OCI-LY1 (cell line): Measurements from ENCODE around the gene TCAIM.
A peak's percentile ranks its signal among the peaks of the same experiment; 100 is the strongest.

Source experiments
- H2AFZ ChIP-seq: fragments of 200-600 bp; sonication (generic), shearing (Covaris generic); 2 replicates; pipeline ENCODE4 v1.6.0; 2014; ENCODE audit warnings: antibody characterized with exemption, mild to moderate bottlenecking, low read length
- H3F3A ChIP-seq: fragments of 200-600 bp; sonication (generic), shearing (Covaris generic); 2 replicates; pipeline ENCODE4 v1.6.0; 2014; ENCODE audit warnings: mild to moderate bottlenecking, antibody characterized with exemption, low read length, moderate library complexity; ENCODE audit not compliant: insufficient read depth
- H3K27ac ChIP-seq: fragments of 200-600 bp; sonication (generic); 2 replicates; pipeline ENCODE4 v1.5.1; 2014; ENCODE audit warnings: low read length, mixed run types, mild to moderate bottlenecking, low read depth; ENCODE audit not compliant: poor library complexity, severe bottlenecking
- H3K27me3 ChIP-seq: fragments of 200-600 bp; sonication (generic); 2 replicates; pipeline ENCODE4 v1.6.0; 2014; ENCODE audit warnings: antibody characterized with exemption, mild to moderate bottlenecking, low read length, moderate library complexity; ENCODE audit not compliant: insufficient read depth
- H3K36me3 ChIP-seq: fragments of 200-600 bp; sonication (generic); 2 replicates; pipeline ENCODE4 v1.6.1; 2014; ENCODE audit warnings: mild to moderate bottlenecking, antibody characterized with exemption, low read length, moderate library complexity, mixed read lengths; ENCODE audit not compliant: insufficient read depth
- H3K4me1 ChIP-seq: fragments of 200-600 bp; sonication (generic); 2 replicates; pipeline ENCODE4 v1.5.1; 2014; ENCODE audit warnings: mild to moderate bottlenecking, low read length, moderate library complexity; ENCODE audit not compliant: insufficient read depth, severe bottlenecking
- H3K4me2 ChIP-seq: fragments of 200-600 bp; sonication (generic), shearing (Covaris generic); 2 replicates; pipeline ENCODE4 v1.6.1; 2014; ENCODE audit warnings: low read length
- H3K4me3 ChIP-seq: fragments of 200-600 bp; sonication (generic); 2 replicates; pipeline ENCODE4 v1.5.1; 2014; ENCODE audit warnings: low read length, low read depth, mild to moderate bottlenecking, mixed read lengths; ENCODE audit not compliant: poor library complexity, severe bottlenecking
- H3K79me2 ChIP-seq: fragments of 200-600 bp; shearing (Covaris generic); 2 replicates; pipeline ENCODE4 v1.6.1; 2016; ENCODE audit warnings: mixed run types, low read length, mixed read lengths; ENCODE audit not compliant: insufficient read depth
- H3K9ac ChIP-seq: fragments of 200-600 bp; sonication (generic), shearing (Covaris generic); 2 replicates; pipeline ENCODE4 v1.6.1; 2014; ENCODE audit warnings: mild to moderate bottlenecking, low read length, mixed read lengths
- H3K9me2 ChIP-seq: fragments of 200-600 bp; sonication (generic), shearing (Covaris generic); 2 replicates; pipeline ENCODE4 v1.6.1; 2014; ENCODE audit warnings: low read depth, mild to moderate bottlenecking, low read length, mixed read lengths
- H3K9me3 ChIP-seq: fragments of 200-600 bp; shearing (Covaris generic); 2 replicates; pipeline ENCODE4 v1.6.1; 2014; ENCODE audit warnings: low read length, mixed read lengths
- H4K20me1 ChIP-seq: fragments of 200-600 bp; sonication (generic), shearing (Covaris generic); 2 replicates; pipeline ENCODE4 v1.6.0; 2016; ENCODE audit warnings: mild to moderate bottlenecking, low read length; ENCODE audit not compliant: insufficient read depth
- EZH2 ChIP-seq: fragments of 200-600 bp; sonication (generic), shearing (Covaris generic); IDR thresholded peaks from 2 replicates; pipeline ENCODE4 v1.8.0; 2017; ENCODE audit warnings: borderline replicate concordance, mixed run types, mild to moderate bottlenecking, antibody characterized with exemption, low read length, moderate library complexity, mixed read lengths
- TF ChIP-seq, protein P1 (sequence below): fragments of 200-600 bp; sonication (generic), shearing (Covaris generic); IDR thresholded peaks from 2 replicates; pipeline ENCODE4 v1.5.1; 2017; ENCODE audit warnings: mild to moderate bottlenecking, antibody characterized with exemption, low read length, moderate library complexity, mixed read lengths

The TCAIM gene, protein sequence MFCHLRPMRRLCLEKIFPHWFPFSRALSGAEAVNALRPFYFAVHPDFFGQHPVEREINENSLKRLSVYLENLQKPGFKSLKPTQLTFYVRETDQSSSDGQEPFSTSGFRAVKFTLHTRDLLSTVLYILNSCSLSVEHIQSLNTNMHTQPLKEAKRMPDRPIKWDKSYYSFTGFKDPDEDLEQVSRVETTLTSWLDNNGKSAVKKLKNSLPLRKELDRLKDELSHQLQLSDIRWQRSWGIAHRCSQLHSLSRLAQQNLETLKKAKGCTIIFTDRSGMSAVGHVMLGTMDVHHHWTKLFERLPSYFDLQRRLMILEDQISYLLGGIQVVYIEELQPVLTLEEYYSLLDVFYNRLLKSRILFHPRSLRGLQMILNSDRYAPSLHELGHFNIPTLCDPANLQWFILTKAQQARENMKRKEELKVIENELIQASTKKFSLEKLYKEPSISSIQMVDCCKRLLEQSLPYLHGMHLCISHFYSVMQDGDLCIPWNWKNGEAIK

DNA sequence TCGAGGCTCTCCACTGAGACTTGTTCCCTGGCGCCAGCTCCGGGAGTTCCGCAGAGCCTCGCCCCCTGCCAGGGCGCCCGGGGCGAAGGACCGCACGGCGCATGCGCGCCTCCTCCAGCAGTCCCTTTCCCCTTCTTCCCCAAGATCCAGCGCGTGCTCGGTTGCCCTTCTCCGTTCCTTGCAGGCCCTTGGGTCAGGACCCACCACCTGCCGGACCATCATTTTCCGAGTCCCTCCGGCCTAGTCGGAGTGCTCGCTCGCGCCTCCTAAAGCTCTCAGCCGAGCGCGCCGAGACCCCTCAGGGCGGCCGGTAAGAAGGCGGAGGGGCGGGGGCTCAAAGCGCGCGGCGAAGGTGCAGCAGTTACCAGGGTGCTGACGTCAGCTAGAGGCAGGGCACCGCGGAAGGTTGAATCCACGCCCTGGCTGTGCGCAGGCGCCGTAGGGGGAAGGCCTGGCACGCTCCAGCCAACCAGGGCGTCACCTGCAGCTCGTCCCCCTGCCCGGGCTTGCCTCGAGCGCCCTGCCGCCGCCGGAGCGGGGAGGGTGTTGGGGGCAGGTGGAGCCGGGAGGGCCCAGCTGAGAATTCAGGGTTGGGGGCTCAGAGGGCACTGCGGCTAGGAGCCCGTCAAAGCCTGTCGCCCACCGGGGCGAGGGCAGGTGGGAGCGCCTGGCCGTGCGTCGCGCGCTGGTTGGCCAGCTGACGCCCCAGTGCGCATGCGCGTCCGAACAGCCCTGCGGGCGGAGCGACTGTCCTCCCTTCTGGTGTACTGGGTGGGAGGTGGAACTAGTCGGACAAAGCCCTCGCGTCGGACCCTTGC, at the start of gene TCAIM:
TSS of gene TCAIM (plus strand) at position 757 of the 818 bp plus-strand sequence. CDS start 16,017 bp downstream, outside the sequence.
- H3K27ac ChIP-seq = peak within 1 kb of the TSS; percentile 67

DNA sequence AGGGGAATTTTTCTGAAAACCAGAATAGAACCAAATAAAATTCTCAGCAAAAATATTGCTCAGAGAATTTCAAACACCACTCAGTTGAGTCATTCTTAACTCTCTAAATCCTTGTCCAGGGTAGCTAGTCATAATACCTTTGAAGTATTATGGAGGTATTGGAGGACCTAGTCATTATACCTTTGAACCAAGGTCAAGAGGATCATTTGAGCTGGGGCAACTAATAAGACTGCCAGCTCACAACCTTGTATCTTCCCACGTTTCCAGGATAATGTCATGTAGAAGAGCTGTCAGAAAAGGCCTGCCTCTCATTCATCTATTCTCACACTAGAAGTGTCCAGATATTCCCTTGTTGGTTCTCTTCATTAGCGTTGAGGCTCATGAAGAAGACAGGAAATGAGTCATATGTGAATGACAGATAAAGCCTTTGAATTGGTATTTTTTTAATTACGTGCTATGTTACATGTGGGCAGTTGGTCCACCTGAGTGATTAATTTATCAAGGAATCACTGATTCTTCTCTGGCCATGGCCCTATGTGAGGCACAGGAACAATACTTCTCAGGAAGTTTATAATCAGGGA, 48.6 kb upstream of the TCAIM start:
- Histone ChIP-seq H2AFZ (no peak overlapping the region), H3K9me3 (no peaks in the 10 kb centered on the region), H3K27me3 (no peaks in the 10 kb centered on the region), H3K27ac (no peak overlapping the region), H3K79me2 (no peaks in the 10 kb centered on the region), H3F3A (no peaks in the 10 kb centered on the region), H3K9ac (no peak overlapping the region), H3K4me1 (no peaks in the 10 kb centered on the region), H3K36me3 (no peaks in the 10 kb centered on the region), H4K20me1 (no peaks in the 10 kb centered on the region), H3K4me3 (no peak overlapping the region), H3K9me2 (no peaks in the 10 kb centered on the region), H3K4me2 (no peak overlapping the region)
- TF ChIP-seq, protein P1, sequence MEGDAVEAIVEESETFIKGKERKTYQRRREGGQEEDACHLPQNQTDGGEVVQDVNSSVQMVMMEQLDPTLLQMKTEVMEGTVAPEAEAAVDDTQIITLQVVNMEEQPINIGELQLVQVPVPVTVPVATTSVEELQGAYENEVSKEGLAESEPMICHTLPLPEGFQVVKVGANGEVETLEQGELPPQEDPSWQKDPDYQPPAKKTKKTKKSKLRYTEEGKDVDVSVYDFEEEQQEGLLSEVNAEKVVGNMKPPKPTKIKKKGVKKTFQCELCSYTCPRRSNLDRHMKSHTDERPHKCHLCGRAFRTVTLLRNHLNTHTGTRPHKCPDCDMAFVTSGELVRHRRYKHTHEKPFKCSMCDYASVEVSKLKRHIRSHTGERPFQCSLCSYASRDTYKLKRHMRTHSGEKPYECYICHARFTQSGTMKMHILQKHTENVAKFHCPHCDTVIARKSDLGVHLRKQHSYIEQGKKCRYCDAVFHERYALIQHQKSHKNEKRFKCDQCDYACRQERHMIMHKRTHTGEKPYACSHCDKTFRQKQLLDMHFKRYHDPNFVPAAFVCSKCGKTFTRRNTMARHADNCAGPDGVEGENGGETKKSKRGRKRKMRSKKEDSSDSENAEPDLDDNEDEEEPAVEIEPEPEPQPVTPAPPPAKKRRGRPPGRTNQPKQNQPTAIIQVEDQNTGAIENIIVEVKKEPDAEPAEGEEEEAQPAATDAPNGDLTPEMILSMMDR = no peak
- TF ChIP-seq EZH2 = no peak

More for the DNA sequence above, at the start of gene TCAIM:
- Histone ChIP-seq H3K36me3 (no peaks in the 10 kb centered on the region), H3K9me3 (no peaks in the 10 kb centered on the region), H3F3A (no peaks in the 10 kb centered on the region), H3K4me1 (peaks cover 24% of the 10 kb centered on the region), H3K9ac (peak within 1 kb of the TSS; percentile 63), H3K4me2 (peak within 1 kb of the TSS; percentile 92), H2AFZ (peak within 1 kb of the TSS; percentile 64; the same call in 1 of the 2 replicates), H3K27me3 (no peaks in the 10 kb centered on the region), H3K79me2 (0 out of 2 replicates have a peak, but pooled peaks cover 5% of the 10 kb centered on the region), H4K20me1 (no peaks in the 10 kb centered on the region), H3K4me3 (peak within 1 kb of the TSS; percentile 64), H3K9me2 (no peaks in the 10 kb centered on the region)
- TF ChIP-seq, protein P1 = peak; percentile 9; the same call in 1 of the 2 replicates
- TF ChIP-seq EZH2 = no peak

DNA sequence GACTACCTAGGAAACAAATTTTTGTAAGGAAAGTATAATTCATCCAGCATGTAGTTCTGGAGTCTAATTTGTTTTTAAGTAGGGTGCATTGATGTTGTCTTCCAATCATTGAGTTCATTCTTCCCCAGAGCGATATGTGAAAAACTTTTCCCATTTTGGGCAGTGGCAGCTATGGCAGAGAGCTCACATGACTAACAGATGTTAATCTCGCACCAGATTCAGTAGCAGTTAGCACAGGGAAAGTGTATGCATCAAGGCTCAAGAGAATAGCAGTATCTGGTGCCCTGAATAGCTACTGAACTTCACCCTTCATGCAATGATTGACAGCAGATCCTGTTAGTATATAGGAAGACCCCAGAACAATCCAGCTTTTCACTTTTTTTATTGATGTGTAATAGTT, 46.3 kb upstream of the TCAIM start:
- Histone ChIP-seq H3K27me3 (no peaks in the 10 kb centered on the region), H3K9me3 (no peaks in the 10 kb centered on the region), H3K9ac (no peak overlapping the region), H4K20me1 (no peaks in the 10 kb centered on the region), H2AFZ (no peak overlapping the region), H3K4me3 (no peak overlapping the region), H3K9me2 (no peaks in the 10 kb centered on the region), H3K4me2 (no peak overlapping the region), H3F3A (no peaks in the 10 kb centered on the region), H3K36me3 (no peaks in the 10 kb centered on the region), H3K79me2 (no peaks in the 10 kb centered on the region), H3K4me1 (no peaks in the 10 kb centered on the region), H3K27ac (no peak overlapping the region)
- TF ChIP-seq EZH2 = no peak
- TF ChIP-seq, protein P1 = no peak
